LNCaP clone FGC (cell line): ENCODE data around the gene USP46.

Source experiments
- DNase-seq: peaks from one replicate; pipeline ENCODE4 v3.0.0-alpha.2; 2011; ENCODE audit warnings: low read depth
- H3K4me3 ChIP-seq: 2 replicates; pipeline ENCODE4 v1.5.1; 2011; ENCODE audit warnings: mild to moderate bottlenecking, low read depth, low read length, control low read depth
- TF ChIP-seq, protein P1 (sequence below): IDR thresholded peaks from 2 replicates; pipeline ENCODE4 v1.5.1; 2012; ENCODE audit warnings: mild to moderate bottlenecking; ENCODE audit not compliant: control insufficient read depth, insufficient read depth; ENCODE audit errors: extremely low read depth

Gene USP46

DNA sequence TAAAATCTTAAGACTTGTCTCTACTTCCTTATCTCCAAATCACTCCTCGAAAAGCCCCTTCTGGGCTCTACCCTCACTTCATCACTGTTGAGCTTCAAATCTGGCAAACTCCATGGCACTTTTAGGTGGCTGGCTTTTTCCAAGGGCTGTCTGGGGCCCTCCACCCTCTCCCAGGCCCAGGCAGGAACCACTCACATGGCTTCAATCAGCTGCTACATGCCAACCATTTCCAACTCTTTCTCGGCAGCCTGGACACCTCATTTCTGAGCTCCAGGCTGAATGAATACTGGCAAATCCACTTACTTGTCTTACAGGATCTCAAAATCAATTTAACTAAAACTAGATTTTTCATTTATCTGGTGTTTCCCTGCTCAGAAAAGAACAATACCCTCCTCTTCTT, 22.0 kb downstream of the USP46 start:
- no peak for DNase-seq
- H3K4me3 ChIP-seq: no peak overlapping the region
- TF ChIP-seq, protein P1, sequence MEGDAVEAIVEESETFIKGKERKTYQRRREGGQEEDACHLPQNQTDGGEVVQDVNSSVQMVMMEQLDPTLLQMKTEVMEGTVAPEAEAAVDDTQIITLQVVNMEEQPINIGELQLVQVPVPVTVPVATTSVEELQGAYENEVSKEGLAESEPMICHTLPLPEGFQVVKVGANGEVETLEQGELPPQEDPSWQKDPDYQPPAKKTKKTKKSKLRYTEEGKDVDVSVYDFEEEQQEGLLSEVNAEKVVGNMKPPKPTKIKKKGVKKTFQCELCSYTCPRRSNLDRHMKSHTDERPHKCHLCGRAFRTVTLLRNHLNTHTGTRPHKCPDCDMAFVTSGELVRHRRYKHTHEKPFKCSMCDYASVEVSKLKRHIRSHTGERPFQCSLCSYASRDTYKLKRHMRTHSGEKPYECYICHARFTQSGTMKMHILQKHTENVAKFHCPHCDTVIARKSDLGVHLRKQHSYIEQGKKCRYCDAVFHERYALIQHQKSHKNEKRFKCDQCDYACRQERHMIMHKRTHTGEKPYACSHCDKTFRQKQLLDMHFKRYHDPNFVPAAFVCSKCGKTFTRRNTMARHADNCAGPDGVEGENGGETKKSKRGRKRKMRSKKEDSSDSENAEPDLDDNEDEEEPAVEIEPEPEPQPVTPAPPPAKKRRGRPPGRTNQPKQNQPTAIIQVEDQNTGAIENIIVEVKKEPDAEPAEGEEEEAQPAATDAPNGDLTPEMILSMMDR: no peak

DNA sequence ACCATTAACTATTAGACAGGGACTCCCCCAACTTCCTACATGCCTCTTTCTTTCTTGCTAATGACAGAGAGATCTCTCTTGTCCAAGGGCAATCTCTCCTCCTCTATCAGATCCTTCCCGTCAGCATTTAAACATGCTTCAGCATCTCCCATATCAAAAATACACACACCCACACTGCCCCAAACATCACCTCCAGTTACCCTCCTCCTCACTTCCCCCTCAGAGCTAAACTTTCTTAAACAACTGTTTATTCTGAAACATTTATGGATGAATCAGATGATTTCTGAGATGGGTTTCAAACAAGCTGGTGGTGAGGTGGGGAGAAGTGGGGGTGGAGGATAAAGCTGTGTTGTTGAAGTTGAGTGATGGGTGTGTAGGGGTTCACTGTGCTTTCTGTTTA, 23.5 kb downstream of the USP46 start:
- TF ChIP-seq, protein P1: no peak
- no peak overlapping the region for H3K4me3 ChIP-seq
- no peak for DNase-seq

DNA sequence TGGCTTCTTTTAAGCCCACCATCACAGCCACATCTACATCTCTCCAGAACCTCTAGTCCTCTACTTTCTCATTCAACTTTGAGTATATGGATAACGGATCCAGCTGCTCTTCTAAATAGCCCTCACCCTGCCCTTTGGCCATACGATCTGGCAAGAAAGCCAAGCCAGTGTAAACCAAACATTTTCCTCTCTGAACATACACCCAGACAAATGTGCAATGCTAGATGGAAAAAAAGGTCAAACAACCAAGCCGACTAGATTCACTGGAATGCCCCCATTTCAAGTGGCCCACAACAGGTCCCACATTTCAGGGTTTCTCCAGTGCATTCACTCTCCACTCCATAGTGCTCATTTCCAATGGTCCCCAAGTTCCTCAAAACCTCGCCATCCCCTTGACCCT, 24.0 kb downstream of the USP46 start:
- DNase-seq: no peak
- H3K4me3 ChIP-seq: no peak overlapping the region
- TF ChIP-seq, protein P1: no peak

- TF ChIP-seq, protein P1: no peak
- no peak overlapping the region for H3K4me3 ChIP-seq
- no peak for DNase-seq
These were observed 25.3 kb downstream of the USP46 start for GRCh38 chr4:52633846-52634245.

- no peak overlapping the region for H3K4me3 ChIP-seq
- TF ChIP-seq, protein P1: no peak
- no peak for DNase-seq
These were observed 30.1 kb downstream of the USP46 start for GRCh38 chr4:52628974-52629373.

DNA sequence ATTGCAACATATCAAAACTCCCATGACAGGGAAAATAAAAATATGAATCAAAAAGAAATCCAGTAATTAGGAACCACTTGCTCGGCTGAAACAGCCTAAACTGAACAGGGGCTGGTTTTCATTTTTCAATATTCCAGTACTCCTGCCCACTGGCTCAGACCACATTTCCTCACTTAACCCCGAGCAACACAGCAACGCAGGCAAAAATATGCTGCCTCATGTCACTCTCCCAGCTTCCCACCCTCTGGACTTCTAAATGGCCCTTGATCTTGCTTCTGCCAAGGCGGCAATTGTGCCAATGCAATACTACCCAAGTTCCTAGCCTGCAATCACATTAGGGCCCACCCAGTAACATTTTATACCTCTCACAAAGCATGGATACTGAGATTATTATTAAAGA, 30.6 kb downstream of the USP46 start:
- TF ChIP-seq, protein P1: no peak
- no peak overlapping the region for H3K4me3 ChIP-seq
- no peak for DNase-seq

DNA sequence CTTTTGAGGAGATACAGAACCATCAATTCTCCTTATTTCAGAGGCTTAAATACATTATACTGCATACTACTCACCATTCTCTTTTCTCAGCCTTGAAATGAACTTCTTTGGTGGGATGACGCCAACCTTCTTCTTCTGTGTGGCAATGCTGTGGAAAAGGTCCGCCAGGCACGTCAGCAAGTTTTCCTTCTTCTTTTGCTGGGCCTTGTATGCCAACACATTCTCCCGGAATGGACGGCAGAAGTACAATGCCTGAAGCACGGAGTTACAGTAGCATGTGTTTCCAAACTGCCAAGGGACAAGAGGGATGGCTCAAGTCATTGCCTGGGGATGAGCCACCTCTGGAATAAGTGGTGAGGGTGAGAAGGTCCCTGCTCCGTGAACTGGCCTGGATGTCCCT, 31.2 kb downstream of the USP46 start:
- H3K4me3 ChIP-seq: no peak overlapping the region
- TF ChIP-seq, protein P1: no peak
- no peak for DNase-seq
